K562 (cell line): ENCODE data around the gene MRPL33. TPM values are rescaled to one million over a fixed set of nuclear protein-coding genes. Genes with fewer than 3 reads are reported as not detected.
A peak's percentile ranks its signal among the peaks of the same experiment; 100 is the strongest.

ENCODE experiments used
- CHD2 ChIP-seq: IDR thresholded peaks from 2 replicates; pipeline ENCODE4 v1.6.1; 2011; ENCODE audit warnings: low read depth, low read length
- E2F3 ChIP-seq: fragments of 250-450 bp; sonication (Bioruptor Pico); IDR thresholded peaks from 2 replicates; pipeline ENCODE4 v1.4.0; 2020; ENCODE audit warnings: mild to moderate bottlenecking
- EP400 ChIP-seq: fragments of 450-650 bp; IDR thresholded peaks from 2 replicates; pipeline ENCODE4 v1.6.1; 2017; ENCODE audit warnings: antibody characterized with exemption, mild to moderate bottlenecking, moderate library complexity
- GATAD2A ChIP-seq: fragments of 450-650 bp; IDR thresholded peaks from 2 replicates; pipeline ENCODE4 v1.6.1; 2017
- HDAC1 ChIP-seq, 2 experiments: fragments of 450-650 bp; IDR thresholded peaks; 2 replicates each; pipeline ENCODE4 v1.6.1; 2016 to 2017; ENCODE audit warnings: inconsistent platforms in 1 of 2, mild to moderate bottlenecking in 1 of 2, moderate library complexity in 1 of 2
- HMBOX1 ChIP-seq: sonication (generic); IDR thresholded peaks from 2 replicates; pipeline ENCODE4 v1.6.1; 2016
- MTA2 ChIP-seq: fragments of 450-650 bp; IDR thresholded peaks from 2 replicates; pipeline ENCODE4 v1.6.1; 2016; ENCODE audit warnings: low read depth
- POLR2A ChIP-seq: fragments of 450-650 bp; conservative IDR thresholded peaks from 2 replicates; pipeline ENCODE4 v1.6.1; 2016
- ZFP36 ChIP-seq: fragments of 150-350 bp; IDR thresholded peaks from 2 replicates; pipeline ENCODE4 v1.6.1; 2018; ENCODE audit warnings: low read length, low read depth; ENCODE audit not compliant: partially characterized antibody
- ZKSCAN1 ChIP-seq: fragments of 150-350 bp; IDR thresholded peaks from 2 replicates; pipeline ENCODE4 v1.6.1; 2016; ENCODE audit warnings: low read depth, low read length
- ZKSCAN8 ChIP-seq: fragments of 200-800 bp; sonication (Bioruptor generic); IDR thresholded peaks from 2 replicates; pipeline ENCODE4 v1.6.1; 2016; ENCODE audit warnings: missing genetic modification characterization, missing compliant biosample characterization
- ZNF143 ChIP-seq: sonication (generic); formaldehyde crosslinking; IDR thresholded peaks from 2 replicates; pipeline ENCODE4 v1.9.0; 2022; ENCODE audit warnings: mild to moderate bottlenecking, missing genetic modification reagents
- ZNF197 ChIP-seq: fragments of 200-800 bp; sonication (Bioruptor generic); IDR thresholded peaks from 2 replicates; pipeline ENCODE4 v1.6.1; 2016; ENCODE audit warnings: low read depth, missing genetic modification characterization, missing compliant biosample characterization
- ZNF212 ChIP-seq: fragments of 450-650 bp; formaldehyde crosslinking; IDR thresholded peaks from 2 replicates; pipeline ENCODE4 v1.4.0; 2020; ENCODE audit warnings: mild to moderate bottlenecking
- ZNF239 ChIP-seq: fragments of 250-450 bp; sonication (Bioruptor Pico); IDR thresholded peaks from 2 replicates; pipeline ENCODE4 v1.4.0; 2020; ENCODE audit warnings: mild to moderate bottlenecking
- ZNF24 ChIP-seq: fragments of 450-650 bp; IDR thresholded peaks from 2 replicates; pipeline ENCODE4 v1.6.1; 2016
- ZNF384 ChIP-seq: IDR thresholded peaks from 2 replicates; pipeline ENCODE4 v1.6.1; 2012; ENCODE audit warnings: low read depth, low read length, improper control_type of control experiment
- polyA plus RNA-seq, 8 experiments: library from polyadenylated mRNA; depleted of rRNA in 4 of 8; stranded (reverse) in 5 of 8; unstranded in 3 of 8; fragments of >200 nt; fragmentation: Nextera tagmentation in 2 of 8; fragmentation: Illumina TruSeq in 1 of 8; extraction: Ambion mirVana in 2 of 8; extraction: Trizol in 1 of 8; gene quantifications; 2 replicates each; pipeline versions ENCODE4 v1.2.1 to v1.2.3, GENCODE V29; 2011 to 2014; ENCODE audit warnings: inconsistent platforms in 1 of 8, missing spikeins in 1 of 8
- total RNA-seq, 7 experiments: library from RNA; depleted of rRNA in 6 of 7; stranded (reverse); fragments of >200 nt in 6 of 7; fragmentation: Illumina TruSeq in 2 of 7; extraction: Trizol in 2 of 7; gene quantifications; 2 replicates each; pipeline versions ENCODE4 v1.2.1 to v1.2.3, GENCODE V29; 2011 to 2021; ENCODE audit warnings: low replicate concordance in 1 of 7
- TF ChIP-seq, protein P1 (sequence below): sonication (generic); formaldehyde crosslinking; IDR thresholded peaks from 2 replicates; pipeline ENCODE4 v1.8.1; 2023; ENCODE audit warnings: mild to moderate bottlenecking, missing genetic modification reagents
- TF ChIP-seq, protein P2 (sequence below), 3 experiments: fragments of 200-800 bp in 1 of 3; fragments of 250-450 bp in 1 of 3; fragments of 450-650 bp in 1 of 3; sonication (Bioruptor Pico) in 1 of 3; sonication (Bioruptor generic) in 1 of 3; formaldehyde crosslinking in 1 of 3; IDR thresholded peaks; 2 replicates each; pipeline versions ENCODE4 v1.6.1 to v1.8.0; 2016 to 2022; ENCODE audit warnings: mild to moderate bottlenecking in 2 of 3, missing genetic modification characterization in 2 of 3, missing compliant biosample characterization in 1 of 3, moderate library complexity in 1 of 3
- TF ChIP-seq, protein P3 (sequence below): fragments of 250-450 bp; sonication (Bioruptor Pico); IDR thresholded peaks from 2 replicates; pipeline ENCODE4 v1.8.0; 2022; ENCODE audit warnings: moderate library complexity, mild to moderate bottlenecking, inconsistent platforms

MRPL33 gene
- total and polyA plus RNA-seq, 9 of the 15 experiments (the other 6 are each of a cell fraction or from before 2014, with no cell fraction given): 68.3 to 338 (median 226) TPM

DNA sequence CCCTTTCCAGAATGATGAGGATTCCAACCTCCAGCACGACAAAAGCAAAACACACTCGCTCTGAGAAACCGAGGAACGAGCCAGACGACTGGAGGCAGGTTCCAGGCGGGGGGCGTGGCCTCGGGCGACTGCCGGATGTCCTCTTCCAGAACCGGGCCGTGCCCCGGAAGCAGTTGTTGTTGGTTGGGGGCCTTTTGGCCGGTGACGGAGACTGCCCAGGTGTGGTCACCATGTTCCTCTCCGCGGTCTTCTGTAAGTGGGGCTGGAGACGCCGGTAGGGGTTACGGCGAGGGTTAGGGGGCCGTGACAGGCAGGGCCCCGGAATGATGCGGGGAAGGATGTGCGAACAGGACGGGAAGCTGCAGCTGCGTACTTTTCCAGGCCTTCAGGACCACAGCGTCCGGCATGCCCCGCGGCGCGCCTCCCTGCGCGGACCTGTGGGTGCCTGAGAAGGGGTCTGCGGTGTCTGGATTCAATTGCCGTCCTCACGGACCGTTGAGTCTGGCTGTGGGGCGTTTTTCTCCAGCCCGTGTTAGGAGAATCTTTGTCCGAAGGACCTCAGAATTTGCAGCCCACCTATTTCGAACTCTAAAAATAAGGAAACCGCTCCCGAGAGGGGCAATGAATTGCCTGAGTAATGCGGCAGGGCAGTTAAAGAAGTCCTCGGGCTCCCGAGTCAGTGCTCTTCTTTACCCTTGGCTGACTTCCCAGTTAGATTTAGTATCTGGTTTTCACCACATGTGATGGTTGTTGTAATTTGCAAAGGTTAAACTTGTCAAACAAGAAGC lies at the start of gene MRPL33 (continued):
- TF ChIP-seq, protein P1, sequence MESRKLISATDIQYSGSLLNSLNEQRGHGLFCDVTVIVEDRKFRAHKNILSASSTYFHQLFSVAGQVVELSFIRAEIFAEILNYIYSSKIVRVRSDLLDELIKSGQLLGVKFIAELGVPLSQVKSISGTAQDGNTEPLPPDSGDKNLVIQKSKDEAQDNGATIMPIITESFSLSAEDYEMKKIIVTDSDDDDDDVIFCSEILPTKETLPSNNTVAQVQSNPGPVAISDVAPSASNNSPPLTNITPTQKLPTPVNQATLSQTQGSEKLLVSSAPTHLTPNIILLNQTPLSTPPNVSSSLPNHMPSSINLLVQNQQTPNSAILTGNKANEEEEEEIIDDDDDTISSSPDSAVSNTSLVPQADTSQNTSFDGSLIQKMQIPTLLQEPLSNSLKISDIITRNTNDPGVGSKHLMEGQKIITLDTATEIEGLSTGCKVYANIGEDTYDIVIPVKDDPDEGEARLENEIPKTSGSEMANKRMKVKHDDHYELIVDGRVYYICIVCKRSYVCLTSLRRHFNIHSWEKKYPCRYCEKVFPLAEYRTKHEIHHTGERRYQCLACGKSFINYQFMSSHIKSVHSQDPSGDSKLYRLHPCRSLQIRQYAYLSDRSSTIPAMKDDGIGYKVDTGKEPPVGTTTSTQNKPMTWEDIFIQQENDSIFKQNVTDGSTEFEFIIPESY (CRISPR knock-in tag): 0 out of 2 replicates have a peak, but pooled peaks have one; percentile 12
- TF ChIP-seq ZNF212 (CRISPR knock-in tag) (0 out of 2 replicates have a peak, but pooled peaks have one; percentile 12), E2F3 (CRISPR knock-in tag) (peak; percentile 73; the same call in 1 of the 2 replicates), ZKSCAN8 (CRISPR knock-in tag) (0 out of 2 replicates have a peak, but pooled peaks have one; percentile 16), CHD2 (0 out of 2 replicates have a peak, but pooled peaks have one; percentile 37), ZNF197 (CRISPR knock-in tag) (peak; percentile 88), GATAD2A (no peak), ZNF143 (CRISPR knock-in tag) (peak; percentile 81), ZNF239 (CRISPR knock-in tag) (no peak), MTA2 (peak; percentile 85), ZNF24 (no peak), ZFP36 (no peak), HMBOX1 (peak; percentile 43; the same call in 1 of the 2 replicates), ZKSCAN1 (no peak), EP400 (peak; percentile 90), POLR2A (peak; percentile 96), HDAC1 (IDR thresholded peaks at IDR 0.05) (peak in 1 of 2 experiments; percentile 89; a peak in 2 of 4 replicates), ZNF384 (peak; percentile 46; the same call in 1 of the 2 replicates)
- TF ChIP-seq, protein P2, sequence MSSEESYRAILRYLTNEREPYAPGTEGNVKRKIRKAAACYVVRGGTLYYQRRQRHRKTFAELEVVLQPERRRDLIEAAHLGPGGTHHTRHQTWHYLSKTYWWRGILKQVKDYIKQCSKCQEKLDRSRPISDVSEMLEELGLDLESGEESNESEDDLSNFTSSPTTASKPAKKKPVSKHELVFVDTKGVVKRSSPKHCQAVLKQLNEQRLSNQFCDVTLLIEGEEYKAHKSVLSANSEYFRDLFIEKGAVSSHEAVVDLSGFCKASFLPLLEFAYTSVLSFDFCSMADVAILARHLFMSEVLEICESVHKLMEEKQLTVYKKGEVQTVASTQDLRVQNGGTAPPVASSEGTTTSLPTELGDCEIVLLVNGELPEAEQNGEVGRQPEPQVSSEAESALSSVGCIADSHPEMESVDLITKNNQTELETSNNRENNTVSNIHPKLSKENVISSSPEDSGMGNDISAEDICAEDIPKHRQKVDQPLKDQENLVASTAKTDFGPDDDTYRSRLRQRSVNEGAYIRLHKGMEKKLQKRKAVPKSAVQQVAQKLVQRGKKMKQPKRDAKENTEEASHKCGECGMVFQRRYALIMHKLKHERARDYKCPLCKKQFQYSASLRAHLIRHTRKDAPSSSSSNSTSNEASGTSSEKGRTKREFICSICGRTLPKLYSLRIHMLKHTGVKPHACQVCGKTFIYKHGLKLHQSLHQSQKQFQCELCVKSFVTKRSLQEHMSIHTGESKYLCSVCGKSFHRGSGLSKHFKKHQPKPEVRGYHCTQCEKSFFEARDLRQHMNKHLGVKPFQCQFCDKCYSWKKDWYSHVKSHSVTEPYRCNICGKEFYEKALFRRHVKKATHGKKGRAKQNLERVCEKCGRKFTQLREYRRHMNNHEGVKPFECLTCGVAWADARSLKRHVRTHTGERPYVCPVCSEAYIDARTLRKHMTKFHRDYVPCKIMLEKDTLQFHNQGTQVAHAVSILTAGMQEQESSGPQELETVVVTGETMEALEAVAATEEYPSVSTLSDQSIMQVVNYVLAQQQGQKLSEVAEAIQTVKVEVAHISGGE (CRISPR knock-in tag; IDR thresholded peaks at IDR 0.05): peak; percentile 61 to 96 (median 82); a peak in 5 of 6 replicates
- TF ChIP-seq, protein P3, sequence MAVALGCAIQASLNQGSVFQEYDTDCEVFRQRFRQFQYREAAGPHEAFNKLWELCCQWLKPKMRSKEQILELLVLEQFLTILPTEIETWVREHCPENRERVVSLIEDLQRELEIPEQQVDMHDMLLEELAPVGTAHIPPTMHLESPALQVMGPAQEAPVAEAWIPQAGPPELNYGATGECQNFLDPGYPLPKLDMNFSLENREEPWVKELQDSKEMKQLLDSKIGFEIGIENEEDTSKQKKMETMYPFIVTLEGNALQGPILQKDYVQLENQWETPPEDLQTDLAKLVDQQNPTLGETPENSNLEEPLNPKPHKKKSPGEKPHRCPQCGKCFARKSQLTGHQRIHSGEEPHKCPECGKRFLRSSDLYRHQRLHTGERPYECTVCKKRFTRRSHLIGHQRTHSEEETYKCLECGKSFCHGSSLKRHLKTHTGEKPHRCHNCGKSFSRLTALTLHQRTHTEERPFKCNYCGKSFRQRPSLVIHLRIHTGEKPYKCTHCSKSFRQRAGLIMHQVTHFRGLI: no peak
